Daoy (cell line): Measurements from ENCODE around the gene BCL10. TPM values are rescaled to one million over a fixed set of nuclear protein-coding genes. Genes with fewer than 3 reads are reported as not detected.

Experiments used
- DNase-seq: peaks from one replicate; pipeline ENCODE4 v3.0.0-alpha.2; 2015; ENCODE audit warnings: low read depth
- total RNA-seq: library from RNA; depleted of rRNA; stranded (reverse); fragments of >200 nt; shearing (Covaris generic); gene quantifications from 2 replicates; pipeline ENCODE4 v1.2.3, GENCODE V29; 2014

BCL10 gene
- total RNA-seq, 1 experiment from 2014 or later: 50.7 TPM

DNA sequence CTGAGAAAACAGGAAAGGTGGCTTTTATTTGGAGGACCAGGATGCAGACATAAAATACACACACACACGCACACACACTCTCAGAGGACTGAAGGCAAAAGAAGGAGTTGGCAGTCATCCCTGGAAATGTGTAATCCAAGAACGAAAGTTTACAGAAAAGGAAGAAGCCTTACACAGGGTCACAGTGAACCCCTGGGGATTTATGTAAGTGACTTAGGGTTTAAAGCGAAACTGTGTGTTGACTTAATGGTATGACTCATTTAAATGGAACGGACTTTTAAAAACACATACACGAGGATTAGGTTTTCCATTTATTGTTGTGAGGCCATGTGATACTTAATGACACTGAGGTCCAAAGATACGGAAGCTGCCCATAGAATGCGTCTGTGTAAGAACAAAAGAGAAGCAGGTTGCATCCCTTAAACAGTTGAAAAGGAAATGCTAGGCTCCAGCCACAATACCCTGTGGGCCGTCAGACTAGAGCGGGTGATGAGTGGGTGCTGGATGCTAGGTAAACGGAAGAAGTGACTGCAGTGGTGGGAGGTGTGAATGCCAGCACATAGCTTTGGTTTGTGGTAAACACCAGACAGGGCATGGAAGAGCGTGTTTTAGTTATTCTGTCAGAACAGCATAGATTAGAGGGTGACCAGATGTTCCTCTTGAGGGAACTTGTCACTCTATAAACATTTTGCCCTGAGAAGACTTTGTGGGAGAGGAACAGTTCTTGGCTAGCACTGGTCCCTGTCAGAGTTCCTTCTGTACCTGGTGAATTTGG, 21.6 kb upstream of the BCL10 start:
- DNase-seq: peak; percentile 99

DNA sequence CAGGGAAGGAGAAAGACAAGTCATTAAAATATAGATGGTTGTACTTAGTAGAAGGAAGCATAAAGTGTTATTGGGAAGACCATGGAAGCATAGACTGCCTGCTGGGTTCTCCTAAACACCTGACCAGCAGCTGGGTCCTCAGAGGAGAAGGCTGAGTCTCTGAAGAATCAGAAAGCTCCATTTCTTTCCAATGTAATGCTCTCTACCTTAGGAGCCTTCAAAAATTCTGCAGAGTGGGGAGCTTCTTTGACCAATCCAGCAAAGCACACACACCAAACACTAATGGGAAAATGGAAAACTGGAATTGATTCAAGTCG, 21.1 kb upstream of the BCL10 start:
- no peak for DNase-seq

DNA sequence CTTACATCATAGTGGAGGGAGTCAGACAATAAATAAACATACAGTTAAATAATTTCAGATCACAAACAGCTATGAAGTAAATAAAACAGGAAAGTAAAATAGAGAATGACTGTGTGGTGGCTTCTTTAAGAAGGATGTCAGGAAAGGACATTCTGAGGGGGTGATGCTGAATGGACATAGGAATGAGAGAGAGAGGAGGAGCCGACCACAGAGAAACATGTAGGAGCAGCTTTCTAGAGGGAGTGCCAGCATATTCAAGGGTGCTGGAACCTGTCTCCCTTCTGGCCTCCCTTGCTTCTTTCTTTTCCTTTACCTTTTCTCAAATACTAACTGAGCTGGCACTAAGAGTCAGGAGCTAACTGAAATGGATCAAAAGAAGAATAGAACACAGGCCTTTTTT, 20.5 kb upstream of the BCL10 start:
- DNase-seq: peak; percentile 58

DNA sequence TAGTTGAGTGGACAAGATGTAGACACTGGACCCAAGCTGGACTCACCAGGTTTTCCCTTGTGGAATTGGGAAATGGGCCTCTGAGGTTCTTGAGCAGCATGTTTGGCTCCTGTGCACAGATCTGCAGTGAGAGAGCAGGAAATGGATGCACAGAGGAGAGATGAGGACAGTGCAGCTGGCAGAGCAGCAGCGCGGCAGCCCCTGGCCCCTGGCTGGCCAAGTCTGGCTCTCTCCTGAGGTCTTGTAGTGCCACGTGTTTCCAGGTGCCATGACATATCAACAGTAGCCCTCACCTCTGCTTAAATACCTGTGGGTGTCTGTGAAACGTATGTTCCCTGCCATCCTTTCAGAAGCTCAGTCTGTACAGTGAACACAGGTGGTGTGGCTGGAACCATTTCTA, 19.2 kb upstream of the BCL10 start:
- DNase-seq: peak; percentile 37

DNA sequence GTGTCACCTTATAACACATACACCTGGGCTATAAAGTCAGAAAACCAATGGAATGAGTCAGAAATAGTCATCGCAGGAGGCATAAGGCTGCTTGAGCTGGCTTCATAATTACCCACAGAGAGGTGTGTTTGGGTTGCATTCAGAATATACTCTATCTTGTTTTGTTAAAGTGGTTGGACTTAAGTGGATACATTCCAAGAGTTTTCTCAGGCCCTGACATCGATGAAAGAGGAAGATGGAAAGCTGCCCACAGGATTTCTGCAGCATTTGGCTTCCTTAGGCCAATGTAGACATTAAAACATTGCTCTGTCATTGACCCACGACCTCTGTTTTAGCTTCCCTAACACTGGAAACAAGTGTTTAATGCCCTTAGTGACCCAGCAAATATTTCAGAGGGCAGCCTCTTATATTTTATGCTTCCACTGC, 18.6 kb upstream of the BCL10 start:
- peak; percentile 89 for DNase-seq

- no peak for DNase-seq
These were observed 14.4 kb upstream of the BCL10 start for GRCh38 chr1:85290826-85291225.

- no peak for DNase-seq
These were observed 13.5 kb upstream of the BCL10 start for GRCh38 chr1:85289848-85290335.

- peak; percentile 98 for DNase-seq
These were observed 12.9 kb upstream of the BCL10 start for GRCh38 chr1:85289207-85289847.

GRCh38 chr1:85284202-85284601, 7.8 kb upstream of the BCL10 start:
- DNase-seq: no peak

- no peak for DNase-seq
These were observed 7.2 kb upstream of the BCL10 start for GRCh38 chr1:85283475-85284199.

DNA sequence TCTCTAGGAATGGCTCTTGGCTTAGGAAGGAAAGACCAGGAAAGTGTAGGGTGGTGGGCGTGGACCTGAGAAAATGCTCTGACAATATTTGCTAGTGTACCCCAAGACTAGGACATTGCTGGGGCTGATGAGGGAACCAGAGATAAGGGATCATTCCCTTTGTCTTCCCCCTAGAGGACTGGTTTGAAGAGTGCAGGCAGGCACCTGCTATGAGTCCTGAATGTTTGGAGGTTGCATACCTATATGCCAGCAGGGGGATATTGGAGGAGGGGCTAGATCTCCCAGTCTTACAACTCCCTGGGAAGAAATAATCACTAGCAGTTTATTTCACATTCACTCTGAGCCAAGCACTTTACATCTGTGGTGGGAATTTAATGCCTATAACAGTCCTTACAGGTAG, 6.0 kb upstream of the BCL10 start:
- DNase-seq: no peak

DNA sequence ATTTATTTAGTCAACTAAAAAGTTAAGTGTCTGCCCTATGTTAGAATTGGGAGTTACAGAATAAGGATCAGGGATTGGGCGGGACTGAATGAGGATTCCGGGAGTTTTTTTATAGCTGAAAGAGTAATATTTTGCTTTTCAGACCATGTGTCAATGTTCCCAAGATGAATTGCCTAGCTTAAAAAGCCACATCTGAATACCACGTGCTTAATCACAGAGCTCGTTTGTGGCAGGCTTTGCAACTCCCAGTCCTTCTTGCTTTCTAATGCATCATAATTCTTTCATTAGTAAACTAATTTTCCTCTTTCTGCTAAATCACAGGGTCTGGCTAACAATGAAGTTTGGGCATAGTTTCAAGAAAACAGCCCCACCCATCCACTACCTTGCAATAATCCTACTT, 4.2 kb upstream of the BCL10 start:
- DNase-seq: no peak

- no peak for DNase-seq
These were observed 3.1 kb upstream of the BCL10 start for GRCh38 chr1:85279458-85280080.

DNA sequence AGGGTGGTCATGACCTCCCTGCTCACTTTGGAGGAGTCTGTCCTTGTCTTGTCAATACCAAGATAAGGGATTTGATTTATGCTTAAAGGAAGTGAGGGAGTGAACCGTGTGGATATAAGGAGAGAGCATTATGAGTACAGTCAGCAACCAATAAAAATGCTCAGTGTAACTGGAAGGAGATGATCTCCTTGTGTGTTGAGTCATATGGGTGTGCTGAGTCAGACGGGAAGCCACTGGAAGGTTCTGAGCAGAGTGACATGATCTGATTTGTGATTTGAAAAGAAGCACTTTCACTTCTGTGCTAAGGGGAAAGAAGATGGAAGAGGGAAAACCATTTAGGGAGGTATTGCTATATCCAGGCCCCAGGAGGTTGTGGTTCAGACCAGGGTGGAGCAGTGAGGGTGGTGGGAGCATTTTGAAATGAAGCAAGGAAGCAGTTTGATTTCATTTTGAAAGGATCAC, 2.5 kb upstream of the BCL10 start:
- DNase-seq: peak; percentile 97

- DNase-seq: no peak
These were observed 1.4 kb upstream of the BCL10 start for GRCh38 chr1:85277802-85278201.

GRCh38 chr1:85276978-85277639, 677 bp upstream of the BCL10 start:
- no peak for DNase-seq

DNA sequence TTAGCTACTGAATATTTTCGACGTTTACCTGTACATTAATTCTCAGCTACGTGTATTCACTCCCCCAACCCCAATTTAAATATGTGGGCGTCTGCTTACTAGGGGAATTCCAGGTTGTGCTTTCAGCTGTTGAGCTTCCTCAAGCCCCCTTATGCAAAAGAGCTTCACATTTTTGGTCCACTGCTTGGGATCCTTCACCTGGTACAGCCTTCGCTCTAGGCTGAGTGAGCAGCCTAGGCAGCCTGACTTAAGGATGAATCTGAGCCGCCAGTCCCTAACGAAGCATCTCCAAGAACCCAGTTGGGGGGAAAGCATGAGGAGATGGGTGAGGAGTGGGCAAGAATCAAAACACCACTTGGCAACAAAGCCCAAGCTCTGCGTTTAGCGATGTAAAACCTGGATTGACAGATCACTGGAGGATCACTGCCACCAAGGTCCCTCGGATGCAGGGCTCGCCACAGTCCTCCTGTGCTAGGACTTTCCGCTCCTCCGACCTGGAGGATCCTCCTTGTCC, 674 bp downstream of the BCL10 start:
- peak; percentile 54 for DNase-seq

- peak; percentile 92 for DNase-seq
These were observed 1.4 kb downstream of the BCL10 start for GRCh38 chr1:85274969-85275453.

- DNase-seq: no peak
These were observed 3.0 kb downstream of the BCL10 start for GRCh38 chr1:85273397-85273796.

- no peak for DNase-seq
These were observed 7.4 kb downstream of the BCL10 start for GRCh38 chr1:85268801-85269585.
